Measurements from ENCODE around the gene TRMT6. TPM values are rescaled to one million over a fixed set of nuclear protein-coding genes. Genes with fewer than 3 reads are reported as not detected.

Gene TRMT6
- total RNA-seq, 2 experiments from 2014 or later = 22.5 to 29.5 TPM

DNA sequence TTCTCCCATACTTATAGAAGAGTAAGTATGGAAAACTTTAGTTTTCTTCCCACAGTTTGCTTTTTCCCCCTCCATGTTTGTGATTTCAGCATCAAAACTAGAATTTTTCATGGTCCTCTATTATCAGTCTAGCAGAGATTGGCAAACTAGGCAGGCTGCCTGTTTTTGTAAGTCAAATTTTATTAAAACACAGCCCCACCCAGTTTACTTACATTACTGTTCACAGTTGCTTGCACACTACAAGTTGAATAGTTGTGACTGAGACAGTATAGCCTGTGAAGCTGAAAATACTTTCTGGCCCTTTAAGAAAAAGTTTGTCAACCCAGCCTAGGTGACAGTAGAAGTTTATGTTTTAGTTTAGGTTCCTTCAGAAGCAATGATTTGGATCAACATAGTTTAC, 19.6 kb upstream of the TRMT6 start:
- TF ChIP-seq EZH2phosphoT487 (IDR thresholded peaks at IDR 0.05; ENCODE audit: borderline replicate concordance, low read depth, low read length) (no peak), CTCF (conservative IDR thresholded peaks at IDR 0.05; ENCODE audit: low read length) (no peak)
- POLR2A ChIA-PET = interaction anchor here (0.6 to 0.7 kb wide), 2 partner anchors 22 to 87 kb away, joined by 3 to 4 read pairs; no protein-coding TSS in a partner anchor
- intact Hi-C loops (cut with micrococcal nuclease; ENCODE audit: unreplicated experiment) = no loop called here
- no peaks in the 10 kb centered on the region for H3K9me2 ChIP-seq (ENCODE audit: insufficient read depth, low read length)
- no peak for DNase-seq (ENCODE audit: low spot score)
- H3K27ac ChIP-seq (ENCODE audit: low read depth, low read length, poor library complexity, severe bottlenecking) = no peak overlapping the region
- no peak overlapping the region for H3K4me3 ChIP-seq (ENCODE audit: low read depth, low read length, poor library complexity, severe bottlenecking)
- BruUV-seq (replicated peaks) = no TSS peak
- H3K9me3 ChIP-seq (ENCODE audit: low read length) = no peaks in the 10 kb centered on the region
- H4K20me1 ChIP-seq (ENCODE audit: insufficient read depth, low read length) = no peaks in the 10 kb centered on the region
- no peak overlapping the region for H3K4me2 ChIP-seq (ENCODE audit: low read length)
- no peaks in the 10 kb centered on the region for H3K4me1 ChIP-seq (ENCODE audit: insufficient read depth, low read length, poor library complexity, severe bottlenecking)
- no peak overlapping the region for H2AFZ ChIP-seq (ENCODE audit: low read length)
- peaks cover 98% of the 10 kb centered on the region for H3K36me3 ChIP-seq (ENCODE audit: insufficient read depth, low read length)
- H3K79me2 ChIP-seq (ENCODE audit: insufficient read depth, low read depth, low read length) = no peaks in the 10 kb centered on the region
- CTCF ChIA-PET (ENCODE audit: unreplicated experiment) = no interaction called here

DNA sequence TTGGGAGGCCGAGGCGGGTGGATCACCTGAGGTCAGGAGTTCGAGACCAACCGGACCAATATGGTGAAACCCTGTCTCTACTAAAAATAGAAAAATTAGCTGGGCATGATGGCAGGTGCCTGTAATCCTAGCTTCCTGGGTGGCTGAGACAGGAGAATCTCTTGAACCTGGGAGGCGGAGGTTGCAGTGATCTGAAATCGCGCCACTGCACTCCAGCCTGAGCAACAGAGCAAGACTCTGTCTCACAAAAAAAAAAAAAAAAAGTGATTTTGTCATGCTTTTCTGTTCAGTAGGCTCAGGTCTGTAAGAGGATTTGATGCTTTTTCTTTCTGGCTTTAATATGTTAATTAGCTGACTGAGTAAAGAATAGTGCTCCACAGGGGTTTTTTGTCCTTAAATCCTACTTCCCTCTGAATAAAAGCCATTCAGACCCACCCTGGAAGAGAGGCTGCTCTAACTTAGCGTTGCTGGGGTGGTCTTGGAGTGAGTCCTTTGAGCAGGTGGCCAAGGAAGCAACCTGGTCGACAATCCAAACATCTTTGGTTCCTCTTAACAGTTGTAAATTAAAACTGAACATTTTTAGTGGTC, 19.1 kb upstream of the TRMT6 start:
- ChIA-PET POLR2A (interaction anchor here (0.6 to 0.7 kb wide), 3 partner anchors 19 to 87 kb away, joined by 3 to 5 read pairs (median 4); partner anchors contain the start of genes MCM8 and TRMT6), CTCF (ENCODE audit: unreplicated experiment) (no interaction called here)
- BruUV-seq (replicated peaks) = no TSS peak

More for the DNA sequence above, 19.1 kb upstream of the TRMT6 start:
- Histone ChIP-seq H3K4me1 (ENCODE audit: insufficient read depth, low read length, poor library complexity, severe bottlenecking) (no peaks in the 10 kb centered on the region), H3K4me2 (ENCODE audit: low read length) (no peak overlapping the region), H3K36me3 (ENCODE audit: insufficient read depth, low read length) (peaks cover 98% of the 10 kb centered on the region), H3K4me3 (ENCODE audit: low read depth, low read length, poor library complexity, severe bottlenecking) (no peak overlapping the region), H3K9me2 (ENCODE audit: insufficient read depth, low read length) (no peaks in the 10 kb centered on the region), H3K27ac (ENCODE audit: low read depth, low read length, poor library complexity, severe bottlenecking) (no peak overlapping the region), H3K9me3 (ENCODE audit: low read length) (no peaks in the 10 kb centered on the region), H3K79me2 (ENCODE audit: insufficient read depth, low read depth, low read length) (0 out of 2 replicates have a peak, but pooled peaks cover 2% of the 10 kb centered on the region), H4K20me1 (ENCODE audit: insufficient read depth, low read length) (no peaks in the 10 kb centered on the region), H2AFZ (ENCODE audit: low read length) (no peak overlapping the region)
- no peak for DNase-seq (ENCODE audit: low spot score)
- intact Hi-C loops (cut with micrococcal nuclease; ENCODE audit: unreplicated experiment) = no loop called here
- no peak for TF ChIP-seq CTCF (conservative IDR thresholded peaks at IDR 0.05; ENCODE audit: low read length)
- TF ChIP-seq EZH2phosphoT487 (IDR thresholded peaks at IDR 0.05; ENCODE audit: borderline replicate concordance, low read depth, low read length) = no peak

All from OCI-LY7 (cell line).